Ishikawa (cell line): ENCODE results near the gene TTLL12.

Experiments used
- CEBPB ChIP-seq: IDR thresholded peaks from 2 replicates; pipeline ENCODE4 v1.6.1; 2012
- CREB1 ChIP-seq: IDR thresholded peaks from 2 replicates; pipeline ENCODE4 v1.6.1; 2012; ENCODE audit warnings: low read depth
- EGR1 ChIP-seq: IDR thresholded peaks from 2 replicates; pipeline ENCODE4 v1.6.1; 2012
- EP300 ChIP-seq: IDR thresholded peaks from 2 replicates; pipeline ENCODE4 v1.6.1; 2012; ENCODE audit warnings: borderline replicate concordance
- NFIC ChIP-seq: IDR thresholded peaks from 2 replicates; pipeline ENCODE4 v1.6.1; 2012
- RAD21 ChIP-seq: IDR thresholded peaks from 2 replicates; pipeline ENCODE4 v1.6.1; 2012; ENCODE audit warnings: low read depth
- TAF1 ChIP-seq: IDR thresholded peaks from 2 replicates; pipeline ENCODE4 v1.6.1; 2012; ENCODE audit warnings: low read depth, mild to moderate bottlenecking
- TCF12 ChIP-seq: IDR thresholded peaks from 2 replicates; pipeline ENCODE4 v1.6.1; 2012; ENCODE audit warnings: low read depth
- YY1 ChIP-seq: IDR thresholded peaks from 2 replicates; pipeline ENCODE4 v1.6.1; 2012; ENCODE audit warnings: low read depth
- TF ChIP-seq, protein P1 (sequence below): IDR thresholded peaks from 2 replicates; pipeline ENCODE4 v1.6.1; 2012; ENCODE audit warnings: low read depth, mild to moderate bottlenecking
- TF ChIP-seq, protein P2 (sequence below): IDR thresholded peaks from 2 replicates; pipeline ENCODE4 v1.6.1; 2012

DNA sequence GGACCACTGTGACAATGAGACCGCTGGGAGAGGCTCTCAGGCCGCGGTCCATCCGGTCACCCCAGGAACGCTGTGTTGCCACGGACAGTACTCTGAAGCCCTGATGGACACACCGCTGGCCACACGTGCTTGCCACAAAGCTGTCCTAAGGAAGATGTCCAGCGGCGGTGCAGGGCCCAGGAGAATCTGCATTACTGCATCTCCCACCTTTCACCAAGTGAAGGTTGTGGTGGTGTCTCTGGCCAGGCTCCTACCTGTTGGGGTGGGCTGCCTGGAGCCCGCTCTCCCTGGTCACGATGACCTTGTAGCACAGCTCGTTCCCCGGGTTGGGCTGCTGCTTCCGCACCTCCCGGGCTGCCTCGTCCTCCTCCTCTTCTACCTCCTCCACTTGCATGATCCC lies 4.2 kb downstream of the TTLL12 start:
- TF ChIP-seq, protein P1, sequence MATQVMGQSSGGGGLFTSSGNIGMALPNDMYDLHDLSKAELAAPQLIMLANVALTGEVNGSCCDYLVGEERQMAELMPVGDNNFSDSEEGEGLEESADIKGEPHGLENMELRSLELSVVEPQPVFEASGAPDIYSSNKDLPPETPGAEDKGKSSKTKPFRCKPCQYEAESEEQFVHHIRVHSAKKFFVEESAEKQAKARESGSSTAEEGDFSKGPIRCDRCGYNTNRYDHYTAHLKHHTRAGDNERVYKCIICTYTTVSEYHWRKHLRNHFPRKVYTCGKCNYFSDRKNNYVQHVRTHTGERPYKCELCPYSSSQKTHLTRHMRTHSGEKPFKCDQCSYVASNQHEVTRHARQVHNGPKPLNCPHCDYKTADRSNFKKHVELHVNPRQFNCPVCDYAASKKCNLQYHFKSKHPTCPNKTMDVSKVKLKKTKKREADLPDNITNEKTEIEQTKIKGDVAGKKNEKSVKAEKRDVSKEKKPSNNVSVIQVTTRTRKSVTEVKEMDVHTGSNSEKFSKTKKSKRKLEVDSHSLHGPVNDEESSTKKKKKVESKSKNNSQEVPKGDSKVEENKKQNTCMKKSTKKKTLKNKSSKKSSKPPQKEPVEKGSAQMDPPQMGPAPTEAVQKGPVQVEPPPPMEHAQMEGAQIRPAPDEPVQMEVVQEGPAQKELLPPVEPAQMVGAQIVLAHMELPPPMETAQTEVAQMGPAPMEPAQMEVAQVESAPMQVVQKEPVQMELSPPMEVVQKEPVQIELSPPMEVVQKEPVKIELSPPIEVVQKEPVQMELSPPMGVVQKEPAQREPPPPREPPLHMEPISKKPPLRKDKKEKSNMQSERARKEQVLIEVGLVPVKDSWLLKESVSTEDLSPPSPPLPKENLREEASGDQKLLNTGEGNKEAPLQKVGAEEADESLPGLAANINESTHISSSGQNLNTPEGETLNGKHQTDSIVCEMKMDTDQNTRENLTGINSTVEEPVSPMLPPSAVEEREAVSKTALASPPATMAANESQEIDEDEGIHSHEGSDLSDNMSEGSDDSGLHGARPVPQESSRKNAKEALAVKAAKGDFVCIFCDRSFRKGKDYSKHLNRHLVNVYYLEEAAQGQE: no peak
- TF ChIP-seq TCF12: no peak
- TF ChIP-seq EGR1: no peak
- TF ChIP-seq NFIC: no peak
- TF ChIP-seq, protein P2, sequence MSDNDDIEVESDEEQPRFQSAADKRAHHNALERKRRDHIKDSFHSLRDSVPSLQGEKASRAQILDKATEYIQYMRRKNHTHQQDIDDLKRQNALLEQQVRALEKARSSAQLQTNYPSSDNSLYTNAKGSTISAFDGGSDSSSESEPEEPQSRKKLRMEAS: no peak
- TF ChIP-seq CEBPB: no peak
- TF ChIP-seq RAD21: no peak
- no peak for TF ChIP-seq EP300
- no peak for TF ChIP-seq CREB1
- TF ChIP-seq YY1: no peak
- TF ChIP-seq TAF1: no peak
